Lower leg skin (tissue), 4 donors: ENCODE measurements around the gene CLEC3A. TPM values are rescaled to one million over a fixed set of nuclear protein-coding genes. Genes with fewer than 3 reads are reported as not detected.

Experiments
- DNase-seq, 2 donors: peaks; one replicate each; pipeline ENCODE4 v3.0.0-alpha.2; 2019; ENCODE audit warnings: low spot score in 2 of 2
- H3K4me3 ChIP-seq: fragments of 200-600 bp; sonication (generic); 2 replicates; pipeline ENCODE4 v1.5.1; 2017; ENCODE audit warnings: mild to moderate bottlenecking, low read depth; ENCODE audit not compliant: poor library complexity, severe bottlenecking
- POLR2A ChIP-seq, 2 donors: fragments of 450-650 bp; IDR thresholded peaks; one replicate each; pipeline ENCODE4 v1.6.1; 2016 to 2017; ENCODE audit warnings: antibody characterized with exemption in 2 of 2, mild to moderate bottlenecking in 1 of 2, moderate library complexity in 1 of 2
- WGBS, 2 donors: methylation state at CpG; one replicate each; pipeline ENCODE4 v1.1.5; 2018; 5-methylcytosine and 5-hydroxymethylcytosine counted together
- intact Hi-C: fragments of 100-400 bp; cut with DNase I; formaldehyde crosslinking; loops from one replicate; pipeline ENCODE4 v1.15.0; 2023; ENCODE audit warnings: low total_unique reads
- total RNA-seq, 4 donors: library from RNA; depleted of rRNA; stranded (reverse); fragments of >200 nt; gene quantifications; one replicate each; pipeline ENCODE4 v1.1.0, GENCODE V29; 2016
- TF ChIP-seq, protein P1 (sequence below), 3 donors: fragments of 450-650 bp; IDR thresholded peaks; one replicate each; pipeline ENCODE4 v1.5.1; 2016; ENCODE audit warnings: antibody characterized with exemption in 3 of 3, mild to moderate bottlenecking in 3 of 3, moderate library complexity in 2 of 3

CLEC3A gene
- total RNA-seq, 4 donors from 2014 or later: not detected

- 44 to 47% methylated on average over 5 of the region's 5 CpGs for WGBS, 2 donors
- TF ChIP-seq, protein P1, sequence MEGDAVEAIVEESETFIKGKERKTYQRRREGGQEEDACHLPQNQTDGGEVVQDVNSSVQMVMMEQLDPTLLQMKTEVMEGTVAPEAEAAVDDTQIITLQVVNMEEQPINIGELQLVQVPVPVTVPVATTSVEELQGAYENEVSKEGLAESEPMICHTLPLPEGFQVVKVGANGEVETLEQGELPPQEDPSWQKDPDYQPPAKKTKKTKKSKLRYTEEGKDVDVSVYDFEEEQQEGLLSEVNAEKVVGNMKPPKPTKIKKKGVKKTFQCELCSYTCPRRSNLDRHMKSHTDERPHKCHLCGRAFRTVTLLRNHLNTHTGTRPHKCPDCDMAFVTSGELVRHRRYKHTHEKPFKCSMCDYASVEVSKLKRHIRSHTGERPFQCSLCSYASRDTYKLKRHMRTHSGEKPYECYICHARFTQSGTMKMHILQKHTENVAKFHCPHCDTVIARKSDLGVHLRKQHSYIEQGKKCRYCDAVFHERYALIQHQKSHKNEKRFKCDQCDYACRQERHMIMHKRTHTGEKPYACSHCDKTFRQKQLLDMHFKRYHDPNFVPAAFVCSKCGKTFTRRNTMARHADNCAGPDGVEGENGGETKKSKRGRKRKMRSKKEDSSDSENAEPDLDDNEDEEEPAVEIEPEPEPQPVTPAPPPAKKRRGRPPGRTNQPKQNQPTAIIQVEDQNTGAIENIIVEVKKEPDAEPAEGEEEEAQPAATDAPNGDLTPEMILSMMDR (IDR thresholded peaks at IDR 0.05): no peak
- TF ChIP-seq POLR2A (IDR thresholded peaks at IDR 0.05): no peak
- no peak overlapping the region for H3K4me3 ChIP-seq
- intact Hi-C loops: no loop called here
- DNase-seq: no peak
Measured at GRCh38 chr16:78060295-78060694, 37.9 kb downstream of the CLEC3A start.

- no peak overlapping the region for H3K4me3 ChIP-seq
- 79 to 91% methylated on average over 5 of the region's 5 CpGs for WGBS, 2 donors
- TF ChIP-seq POLR2A (IDR thresholded peaks at IDR 0.05): no peak
- TF ChIP-seq, protein P1 (IDR thresholded peaks at IDR 0.05): no peak
- no peak for DNase-seq
- intact Hi-C loops: no loop called here
Measured at GRCh38 chr16:78060809-78061208, 38.5 kb downstream of the CLEC3A start.

DNA sequence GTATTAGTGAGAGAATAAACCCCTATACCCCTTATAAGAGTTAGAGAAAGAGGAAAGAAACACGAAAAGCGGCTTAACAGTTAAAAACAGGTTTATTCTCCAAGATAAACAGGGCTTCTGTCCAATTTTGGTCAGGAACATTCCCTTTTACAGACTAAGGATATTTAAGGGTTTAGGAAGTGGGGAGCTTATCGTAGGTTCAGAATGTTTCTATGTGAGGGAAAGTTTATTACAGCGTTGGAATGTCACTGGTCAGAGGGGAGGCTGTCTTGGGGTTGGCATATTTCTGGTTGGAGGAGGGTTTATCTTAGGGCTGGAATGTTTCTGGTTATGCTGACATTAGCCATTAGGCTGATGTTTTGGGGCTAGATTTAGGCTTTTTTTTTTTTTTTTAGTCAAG lies 43.0 kb downstream of the CLEC3A start:
- TF ChIP-seq, protein P1 (IDR thresholded peaks at IDR 0.05): no peak
- TF ChIP-seq POLR2A (IDR thresholded peaks at IDR 0.05): no peak
- H3K4me3 ChIP-seq: no peak overlapping the region
- 46 to 54% methylated on average over 4 of the region's 4 CpGs for WGBS, 2 donors
- intact Hi-C loops: no loop called here
- no peak for DNase-seq

GRCh38 chr16:78069913-78070312 lies 47.6 kb downstream of the CLEC3A start:
- no peak for DNase-seq
- intact Hi-C loops: no loop called here
- TF ChIP-seq POLR2A (IDR thresholded peaks at IDR 0.05): no peak
- TF ChIP-seq, protein P1 (IDR thresholded peaks at IDR 0.05): no peak
- WGBS, 2 donors: 90 to 97% methylated on average over 5 of the region's 5 CpGs
- H3K4me3 ChIP-seq: no peak overlapping the region

GRCh38 chr16:78072275-78072674 lies 49.9 kb downstream of the CLEC3A start:
- 14 to 23% methylated on average over 5 of the region's 5 CpGs for WGBS, 2 donors
- no peak overlapping the region for H3K4me3 ChIP-seq
- no peak for DNase-seq
- intact Hi-C loops: no loop called here
- TF ChIP-seq POLR2A (IDR thresholded peaks at IDR 0.05): no peak
- TF ChIP-seq, protein P1 (IDR thresholded peaks at IDR 0.05): no peak

DNA sequence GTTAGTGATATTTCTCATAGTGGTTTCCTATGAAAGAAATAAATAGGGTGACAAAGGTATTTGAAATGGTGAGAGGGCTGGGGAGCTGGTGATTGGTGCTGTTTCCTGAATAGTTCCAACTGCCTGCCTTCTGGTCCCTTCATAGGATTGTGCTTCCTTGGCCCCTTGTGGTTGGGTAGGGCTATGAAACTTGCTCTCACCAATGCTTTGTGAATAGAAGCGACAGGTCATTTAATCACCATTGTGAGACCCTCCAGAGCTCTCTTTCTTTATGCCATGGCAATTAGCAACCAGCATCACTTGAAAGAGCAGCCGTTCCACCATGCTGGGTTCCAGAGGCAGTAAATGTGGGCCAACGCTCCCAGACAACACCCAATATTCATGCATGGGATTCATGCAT lies 53.5 kb downstream of the CLEC3A start:
- WGBS, 2 donors: 68 to 77% methylated on average over 3 of the region's 3 CpGs
- no peak overlapping the region for H3K4me3 ChIP-seq
- no peak for DNase-seq
- intact Hi-C loops: no loop called here
- TF ChIP-seq, protein P1 (IDR thresholded peaks at IDR 0.05): no peak
- TF ChIP-seq POLR2A (IDR thresholded peaks at IDR 0.05): no peak
